CD8-positive, alpha-beta memory T cell (primary cell): ENCODE measurements around the gene TNFRSF1A. TPM values are rescaled to one million over a fixed set of nuclear protein-coding genes. Genes with fewer than 3 reads are reported as not detected.

Source experiments
- CTCF ChIA-PET: fragments of 350-600 bp; sonication (Branson Sonifier 250); formaldehyde crosslinking; loops from one replicate; lab custom pipeline; 2021; ENCODE audit warnings: antibody characterized with exemption; lab: Charles Lee
- POLR2A ChIA-PET: fragments of 350-600 bp; sonication (Branson Sonifier 250); formaldehyde crosslinking; loops from one replicate; lab custom pipeline; 2021; ENCODE audit warnings: antibody characterized with exemption; lab: Charles Lee
- DNase-seq, 5 donors: peaks; one replicate each; pipeline versions ENCODE4 v3.0.0 to v3.0.0-alpha.2; 2020 to 2022; ENCODE audit warnings: mixed read lengths in 1 of 5
- H3K27ac ChIP-seq: one replicate; pipeline ENCODE4 v1.7.0; 2013; ENCODE audit warnings: low read depth, mild to moderate bottlenecking, low read length, moderate library complexity
- H3K27me3 ChIP-seq: 2 replicates; pipeline ENCODE4 v1.7.0; 2013; ENCODE audit warnings: low read length, mild to moderate bottlenecking; ENCODE audit not compliant: insufficient read depth, poor library complexity, severe bottlenecking
- H3K36me3 ChIP-seq: 2 replicates; pipeline ENCODE4 v1.7.0; 2013; ENCODE audit warnings: mild to moderate bottlenecking, low read length, moderate library complexity; ENCODE audit not compliant: insufficient read depth
- H3K4me1 ChIP-seq: 2 replicates; pipeline ENCODE4 v1.7.0; 2013; ENCODE audit warnings: mild to moderate bottlenecking, low read length, moderate library complexity; ENCODE audit not compliant: insufficient read depth
- H3K4me3 ChIP-seq: 2 replicates; pipeline ENCODE4 v1.7.0; 2013; ENCODE audit warnings: mild to moderate bottlenecking, low read length
- H3K9me3 ChIP-seq: 2 replicates; pipeline ENCODE4 v1.7.0; 2013; ENCODE audit warnings: mild to moderate bottlenecking, low read length
- H3K27ac Mint-ChIP-seq, 8 donors: one replicate each; pipeline ENCODE4 v1.8.0; 2020 to 2021; ENCODE audit warnings: mixed read lengths in 8 of 8, mild to moderate bottlenecking in 6 of 8, inconsistent platforms in 3 of 8, moderate library complexity in 3 of 8
- H3K27me3 Mint-ChIP-seq, 2 donors: one replicate each; pipeline ENCODE4 v1.8.0; 2020 to 2021; ENCODE audit warnings: mixed read lengths in 2 of 2, mild to moderate bottlenecking in 1 of 2, moderate library complexity in 1 of 2
- H3K36me3 Mint-ChIP-seq, 3 donors: one replicate each; pipeline ENCODE4 v1.8.0; 2020 to 2021; ENCODE audit warnings: mixed read lengths in 3 of 3, inconsistent platforms in 1 of 3, mild to moderate bottlenecking in 1 of 3
- H3K4me1 Mint-ChIP-seq, 3 donors: one replicate each; pipeline ENCODE4 v1.8.0; 2020 to 2021; ENCODE audit warnings: mixed read lengths in 3 of 3, inconsistent platforms in 1 of 3, mild to moderate bottlenecking in 1 of 3
- H3K4me3 Mint-ChIP-seq, 7 donors: one replicate each; pipeline ENCODE4 v1.8.0; 2020 to 2021; ENCODE audit warnings: mixed read lengths in 7 of 7, mild to moderate bottlenecking in 6 of 7, moderate library complexity in 4 of 7, inconsistent platforms in 2 of 7
- H3K9me3 Mint-ChIP-seq, 5 donors: one replicate each; pipeline ENCODE4 v1.8.0; 2020 to 2022; ENCODE audit warnings: mixed read lengths in 5 of 5, mild to moderate bottlenecking in 3 of 5, moderate library complexity in 2 of 5, inconsistent platforms in 1 of 5
- polyA plus RNA-seq: library from polyadenylated mRNA; unstranded; fragments of 300-500 nt; fragmentation: Illumina TruSeq; gene quantifications from one replicate; pipeline ENCODE4 v1.2.3, GENCODE V29; 2021
- total RNA-seq, 2 experiments: library from RNA; stranded (reverse); gene quantifications; one replicate each; pipeline ENCODE4 v1.2.3, GENCODE V29; 2021

The TNFRSF1A gene
- total and polyA plus RNA-seq, 3 experiments from 2014 or later = 57.1 to 62.9 (median 62.1) TPM

GRCh38 chr12:6280053-6280469, 61.8 kb downstream of the TNFRSF1A start:
- peak overlapping the region in 1 of 7 donors; percentile 53 for H3K4me3 Mint-ChIP-seq
- no peaks in the 10 kb centered on the region for H3K36me3 ChIP-seq
- H3K27me3 Mint-ChIP-seq = peaks cover 20 to 49% of the 10 kb centered on the region in 2 donors
- peaks cover 4% of the 10 kb centered on the region for H3K4me1 ChIP-seq
- no peaks in the 10 kb centered on the region for H3K36me3 Mint-ChIP-seq
- peaks cover 0 to 2% (median 0%) of the 10 kb centered on the region in 5 donors for H3K9me3 Mint-ChIP-seq
- H3K4me3 ChIP-seq = no peak overlapping the region
- no peak overlapping the region for H3K27ac Mint-ChIP-seq
- POLR2A ChIA-PET = no interaction called here
- H3K27me3 ChIP-seq = no peaks in the 10 kb centered on the region
- H3K9me3 ChIP-seq = no peaks in the 10 kb centered on the region
- CTCF ChIA-PET = interaction anchor here (0.9 to 8.3 kb wide), 6 partner anchors 11 to 291 kb away, joined by 3 to 139 read pairs (median 6); partner anchors contain the start of gene CD9
- no peak for DNase-seq
- peaks cover 6 to 13% (median 10%) of the 10 kb centered on the region in 3 donors for H3K4me1 Mint-ChIP-seq
- no peak overlapping the region for H3K27ac ChIP-seq

GRCh38 chr12:6279631-6280030, 62.2 kb downstream of the TNFRSF1A start:
- Histone ChIP-seq H3K4me3 (no peak overlapping the region), H3K27me3 (no peaks in the 10 kb centered on the region), H3K4me1 (peaks cover 4% of the 10 kb centered on the region), H3K36me3 (no peaks in the 10 kb centered on the region), H3K9me3 (no peaks in the 10 kb centered on the region), H3K27ac (no peak overlapping the region)
- CTCF ChIA-PET = interaction anchor here (0.6 to 8.3 kb wide), 16 partner anchors 10 to 291 kb away, joined by 3 to 139 read pairs (median 4); partner anchors contain the start of gene CD9
- H3K27me3 Mint-ChIP-seq = peaks cover 20 to 51% of the 10 kb centered on the region in 2 donors
- H3K4me1 Mint-ChIP-seq = peaks cover 5 to 11% (median 7%) of the 10 kb centered on the region in 3 donors
- POLR2A ChIA-PET = no interaction called here
- DNase-seq = no peak
- peak overlapping the region in 1 of 8 donors; percentile 24 for H3K27ac Mint-ChIP-seq
- peaks cover 0 to 2% (median 0%) of the 10 kb centered on the region in 5 donors for H3K9me3 Mint-ChIP-seq
- peak overlapping the region in 3 of 7 donors; percentile 44 to 53 (median 51) for H3K4me3 Mint-ChIP-seq
- no peaks in the 10 kb centered on the region for H3K36me3 Mint-ChIP-seq

- peak overlapping the region in 6 of 7 donors; percentile 20 to 55 (median 48) for H3K4me3 Mint-ChIP-seq
- POLR2A ChIA-PET = no interaction called here
- H3K27me3 ChIP-seq = no peaks in the 10 kb centered on the region
Measured at GRCh38 chr12:6279256-6279628, 62.6 kb downstream of the TNFRSF1A start.

More at GRCh38 chr12:6279256-6279628, 62.6 kb downstream of the TNFRSF1A start:
- Histone ChIP-seq H3K27ac (no peak overlapping the region), H3K4me1 (peaks cover 4% of the 10 kb centered on the region), H3K36me3 (no peaks in the 10 kb centered on the region), H3K4me3 (no peak overlapping the region), H3K9me3 (no peaks in the 10 kb centered on the region)
- CTCF ChIA-PET = interaction anchor here (0.6 to 8.3 kb wide), 21 partner anchors 8 to 290 kb away, joined by 3 to 139 read pairs (median 3); partner anchors contain the start of gene CD9
- peaks cover 20 to 52% of the 10 kb centered on the region in 2 donors for H3K27me3 Mint-ChIP-seq
- H3K4me1 Mint-ChIP-seq = peaks cover 5 to 11% (median 7%) of the 10 kb centered on the region in 3 donors
- H3K9me3 Mint-ChIP-seq = peaks cover 0 to 2% (median 0%) of the 10 kb centered on the region in 5 donors
- no peaks in the 10 kb centered on the region for H3K36me3 Mint-ChIP-seq
- DNase-seq = no peak
- no peak overlapping the region for H3K27ac Mint-ChIP-seq

Other genes starting within 250 kb of the TNFRSF1A start
- gene VWF, start 217.4 kb downstream of the TNFRSF1A start, total RNA-seq = under 1 TPM in 1 of 2 experiments, not detected in 1; 0.02 TPM
- not detected for gene VWF, start 217.4 kb downstream of the TNFRSF1A start, polyA plus RNA-seq
- gene CD9, start 141.7 kb downstream of the TNFRSF1A start, total RNA-seq = 10 to 100 TPM; 13.5 to 16.2 TPM
- gene CD9, start 141.7 kb downstream of the TNFRSF1A start, polyA plus RNA-seq = 6.9 TPM
- not detected for gene PLEKHG6, start 31.4 kb downstream of the TNFRSF1A start, total RNA-seq
- gene PLEKHG6, start 31.4 kb downstream of the TNFRSF1A start, polyA plus RNA-seq = 0.72 TPM
- under 1 TPM; 0.77 to 0.93 TPM for gene SCNN1A, start 33.5 kb upstream of the TNFRSF1A start, total RNA-seq
- 0.49 TPM for gene SCNN1A, start 33.5 kb upstream of the TNFRSF1A start, polyA plus RNA-seq
- 1 to 10 TPM in 1 of 2 experiments, under 1 TPM in 1; 0.51 to 1.4 TPM for gene LTBR, start 42.1 kb upstream of the TNFRSF1A start, total RNA-seq
- gene LTBR, start 42.1 kb upstream of the TNFRSF1A start, polyA plus RNA-seq = not detected
- gene CD27, start 102.9 kb upstream of the TNFRSF1A start, total RNA-seq = 100 to 1,000 TPM; 110 to 111 TPM
- 470 TPM for gene CD27, start 102.9 kb upstream of the TNFRSF1A start, polyA plus RNA-seq
- gene TAPBPL, start 110.0 kb upstream of the TNFRSF1A start, total RNA-seq = 10 to 100 TPM; 29.1 to 32.0 TPM
- gene TAPBPL, start 110.0 kb upstream of the TNFRSF1A start, polyA plus RNA-seq = 131 TPM
- gene VAMP1, start 128.6 kb upstream of the TNFRSF1A start, total RNA-seq = 10 to 100 TPM; 26.7 to 29.6 TPM
- 10.0 TPM for gene VAMP1, start 128.6 kb upstream of the TNFRSF1A start, polyA plus RNA-seq
- 100 to 1,000 TPM; 317 to 327 TPM for gene MRPL51, start 151.2 kb upstream of the TNFRSF1A start, total RNA-seq
- gene MRPL51, start 151.2 kb upstream of the TNFRSF1A start, polyA plus RNA-seq = 222 TPM
- gene NCAPD2, start 152.0 kb upstream of the TNFRSF1A start, total RNA-seq = 10 to 100 TPM; 96.5 to 97.5 TPM
- 29.8 TPM for gene NCAPD2, start 152.0 kb upstream of the TNFRSF1A start, polyA plus RNA-seq
- 1,000 to 10,000 TPM; 7,182 to 7,238 TPM for gene GAPDH, start 192.4 kb upstream of the TNFRSF1A start, total RNA-seq
- 1,770 TPM for gene GAPDH, start 192.4 kb upstream of the TNFRSF1A start, polyA plus RNA-seq
- 10 to 100 TPM; 14.2 to 15.1 TPM for gene IFFO1, start 214.0 kb upstream of the TNFRSF1A start, total RNA-seq
- gene IFFO1, start 214.0 kb upstream of the TNFRSF1A start, polyA plus RNA-seq = 12.2 TPM
- 100 to 1,000 TPM; 170 to 172 TPM for gene NOP2, start 226.2 kb upstream of the TNFRSF1A start, total RNA-seq
- 34.0 TPM for gene NOP2, start 226.2 kb upstream of the TNFRSF1A start, polyA plus RNA-seq